Astrocyte (in vitro differentiated cells and primary cell): ENCODE results near the gene PLCL1. TPM values are rescaled to one million over a fixed set of nuclear protein-coding genes. Genes with fewer than 3 reads are reported as not detected.

Experiments used
- DNase-seq: peaks from one replicate; pipeline ENCODE4 v3.0.0-alpha.2; 2010; ENCODE audit warnings: low read depth
- FAIRE-seq: peaks from 2 replicates; lab custom pipeline; 2011; peaks lifted over from hg19 to GRCh38; lab: Jason Lieb, UNC
- H2AFZ ChIP-seq: 2 replicates; pipeline ENCODE4 v1.6.0; 2012; ENCODE audit warnings: low read depth, low read length, inconsistent platforms
- H3K27ac ChIP-seq: 2 replicates; pipeline ENCODE4 v1.5.1; 2011; ENCODE audit warnings: low read depth, low read length, inconsistent platforms
- H3K27me3 ChIP-seq: 2 replicates; pipeline ENCODE4 v1.6.0; 2011; ENCODE audit warnings: low read length, inconsistent platforms; ENCODE audit not compliant: insufficient read depth
- H3K36me3 ChIP-seq: 2 replicates; pipeline ENCODE4 v1.5.1; 2011; ENCODE audit warnings: low read length, inconsistent platforms; ENCODE audit not compliant: insufficient read depth
- H3K4me1 ChIP-seq: 2 replicates; pipeline ENCODE4 v1.5.1; 2011; ENCODE audit warnings: low read length, inconsistent platforms; ENCODE audit not compliant: insufficient read depth
- H3K4me2 ChIP-seq: 2 replicates; pipeline ENCODE4 v1.6.0; 2012; ENCODE audit warnings: low read length, inconsistent platforms
- H3K4me3 ChIP-seq: 2 replicates; pipeline ENCODE4 v1.5.1; 2011; ENCODE audit warnings: low read depth, mild to moderate bottlenecking, low read length, inconsistent platforms; ENCODE audit not compliant: insufficient read depth
- H3K79me2 ChIP-seq: 2 replicates; pipeline ENCODE4 v1.6.0; 2012; ENCODE audit warnings: mild to moderate bottlenecking, low read length, inconsistent platforms; ENCODE audit not compliant: insufficient read depth
- H3K9ac ChIP-seq: 2 replicates; pipeline ENCODE4 v1.6.0; 2012; ENCODE audit warnings: mild to moderate bottlenecking, low read length, inconsistent platforms
- H3K9me3 ChIP-seq: 2 replicates; pipeline ENCODE4 v1.5.1; 2012; ENCODE audit warnings: low read depth, mild to moderate bottlenecking, low read length, inconsistent platforms; ENCODE audit not compliant: insufficient read depth
- H4K20me1 ChIP-seq: 2 replicates; pipeline ENCODE4 v1.6.0; 2012; ENCODE audit warnings: low read length, inconsistent platforms; ENCODE audit not compliant: insufficient read depth
- H3K27ac Mint-ChIP-seq: one replicate; pipeline ENCODE4 v1.8.0; 2021; ENCODE audit warnings: mild to moderate bottlenecking, mixed read lengths; ENCODE audit not compliant: unreplicated experiment
- H3K27me3 Mint-ChIP-seq: one replicate; pipeline ENCODE4 v1.8.0; 2021; ENCODE audit warnings: low read depth, mixed read lengths; ENCODE audit not compliant: unreplicated experiment
- H3K36me3 Mint-ChIP-seq: one replicate; pipeline ENCODE4 v1.8.0; 2021; ENCODE audit warnings: low read depth, mixed read lengths; ENCODE audit not compliant: unreplicated experiment
- H3K4me1 Mint-ChIP-seq: one replicate; pipeline ENCODE4 v1.8.0; 2021; ENCODE audit warnings: low read depth, mixed read lengths; ENCODE audit not compliant: unreplicated experiment
- H3K4me3 Mint-ChIP-seq: one replicate; pipeline ENCODE4 v1.8.0; 2021; ENCODE audit warnings: mild to moderate bottlenecking, moderate library complexity, mixed read lengths; ENCODE audit not compliant: unreplicated experiment
- H3K9me3 Mint-ChIP-seq: one replicate; pipeline ENCODE4 v1.8.0; 2021; ENCODE audit warnings: mild to moderate bottlenecking, mixed read lengths; ENCODE audit not compliant: unreplicated experiment
- EZH2 ChIP-seq: IDR thresholded peaks from 2 replicates; pipeline ENCODE4 v1.6.1; 2012; ENCODE audit warnings: mild to moderate bottlenecking, low read length, inconsistent platforms; ENCODE audit not compliant: insufficient read depth
- total RNA-seq: library from RNA; stranded (reverse); gene quantifications from 2 replicates; pipeline ENCODE4 v1.2.1, GENCODE V29; 2021
- TF ChIP-seq, protein P1 (sequence below): IDR thresholded peaks from 2 replicates; pipeline ENCODE4 v1.5.1; 2011; ENCODE audit warnings: low read depth, mild to moderate bottlenecking, inconsistent platforms, low read length, moderate library complexity; ENCODE audit not compliant: insufficient read depth

PLCL1 gene
- total RNA-seq, 1 donor from 2014 or later: 0.84 TPM

DNA sequence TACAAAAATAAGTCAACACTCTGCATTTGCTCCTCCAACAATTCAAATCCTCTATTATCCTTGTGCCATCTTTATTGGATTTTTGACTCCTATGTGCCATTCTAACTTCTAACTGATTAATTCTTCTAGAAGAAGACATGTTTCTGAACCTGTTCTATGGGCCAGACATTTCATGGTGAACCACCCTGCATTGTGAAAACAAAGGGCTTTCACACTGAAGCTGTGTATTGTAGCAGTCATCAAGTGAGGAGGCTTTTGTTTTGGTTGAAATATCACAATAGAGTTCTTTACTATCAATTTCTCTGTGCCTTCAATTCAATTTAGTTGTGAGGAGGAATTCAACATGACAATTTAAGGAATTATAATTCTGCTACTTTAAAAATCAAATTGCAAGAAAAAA is 357.9 kb downstream of the PLCL1 start:
- H3K4me1 ChIP-seq: no peaks in the 10 kb centered on the region
- no peaks in the 10 kb centered on the region for H3K4me1 Mint-ChIP-seq
- H3K36me3 ChIP-seq: no peaks in the 10 kb centered on the region
- TF ChIP-seq EZH2: no peak
- TF ChIP-seq, protein P1, sequence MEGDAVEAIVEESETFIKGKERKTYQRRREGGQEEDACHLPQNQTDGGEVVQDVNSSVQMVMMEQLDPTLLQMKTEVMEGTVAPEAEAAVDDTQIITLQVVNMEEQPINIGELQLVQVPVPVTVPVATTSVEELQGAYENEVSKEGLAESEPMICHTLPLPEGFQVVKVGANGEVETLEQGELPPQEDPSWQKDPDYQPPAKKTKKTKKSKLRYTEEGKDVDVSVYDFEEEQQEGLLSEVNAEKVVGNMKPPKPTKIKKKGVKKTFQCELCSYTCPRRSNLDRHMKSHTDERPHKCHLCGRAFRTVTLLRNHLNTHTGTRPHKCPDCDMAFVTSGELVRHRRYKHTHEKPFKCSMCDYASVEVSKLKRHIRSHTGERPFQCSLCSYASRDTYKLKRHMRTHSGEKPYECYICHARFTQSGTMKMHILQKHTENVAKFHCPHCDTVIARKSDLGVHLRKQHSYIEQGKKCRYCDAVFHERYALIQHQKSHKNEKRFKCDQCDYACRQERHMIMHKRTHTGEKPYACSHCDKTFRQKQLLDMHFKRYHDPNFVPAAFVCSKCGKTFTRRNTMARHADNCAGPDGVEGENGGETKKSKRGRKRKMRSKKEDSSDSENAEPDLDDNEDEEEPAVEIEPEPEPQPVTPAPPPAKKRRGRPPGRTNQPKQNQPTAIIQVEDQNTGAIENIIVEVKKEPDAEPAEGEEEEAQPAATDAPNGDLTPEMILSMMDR: no peak
- H3K9me3 ChIP-seq: no peaks in the 10 kb centered on the region
- no peak overlapping the region for H3K4me2 ChIP-seq
- H3K4me3 ChIP-seq: no peak overlapping the region
- H3K27me3 ChIP-seq: no peaks in the 10 kb centered on the region
- H3K27ac Mint-ChIP-seq: no peak overlapping the region
- no peak overlapping the region for H2AFZ ChIP-seq
- no peaks in the 10 kb centered on the region for H3K9me3 Mint-ChIP-seq
- no peaks in the 10 kb centered on the region for H3K36me3 Mint-ChIP-seq
- DNase-seq (no peak), FAIRE-seq (no peak)
- no peak overlapping the region for H3K27ac ChIP-seq
- H3K9ac ChIP-seq: no peak overlapping the region
- no peaks in the 10 kb centered on the region for H3K79me2 ChIP-seq
- H3K27me3 Mint-ChIP-seq: no peaks in the 10 kb centered on the region
- H3K4me3 Mint-ChIP-seq: no peak overlapping the region
- no peaks in the 10 kb centered on the region for H4K20me1 ChIP-seq

- TF ChIP-seq, protein P1: no peak
- no peak for TF ChIP-seq EZH2
- no peaks in the 10 kb centered on the region for H3K36me3 Mint-ChIP-seq
- no peak overlapping the region for H3K4me3 ChIP-seq
Observed at GRCh38 chr2:198164843-198165242, 360.4 kb downstream of the PLCL1 start.

GRCh38 chr2:198165289-198165688 is 360.9 kb downstream of the PLCL1 start:
- Histone ChIP-seq H3K36me3 (no peaks in the 10 kb centered on the region), H2AFZ (no peak overlapping the region), H3K9me3 (no peaks in the 10 kb centered on the region), H3K4me1 (no peaks in the 10 kb centered on the region), H3K27me3 (no peaks in the 10 kb centered on the region), H3K9ac (no peak overlapping the region), H3K4me3 (no peak overlapping the region), H3K4me2 (no peak overlapping the region), H3K79me2 (no peaks in the 10 kb centered on the region), H3K27ac (no peak overlapping the region), H4K20me1 (no peaks in the 10 kb centered on the region)
- H3K27me3 Mint-ChIP-seq: no peaks in the 10 kb centered on the region
- H3K9me3 Mint-ChIP-seq: no peaks in the 10 kb centered on the region
- DNase-seq: no peak
- no peak overlapping the region for H3K4me3 Mint-ChIP-seq
- no peaks in the 10 kb centered on the region for H3K36me3 Mint-ChIP-seq
- H3K4me1 Mint-ChIP-seq: peaks cover 2% of the 10 kb centered on the region
- H3K27ac Mint-ChIP-seq: no peak overlapping the region
- TF ChIP-seq EZH2: no peak
- TF ChIP-seq, protein P1: no peak
- no peak for FAIRE-seq

More at GRCh38 chr2:198164843-198165242, 360.4 kb downstream of the PLCL1 start:
- H3K9me3 ChIP-seq: no peaks in the 10 kb centered on the region
- no peaks in the 10 kb centered on the region for H3K4me1 ChIP-seq
- H2AFZ ChIP-seq: no peak overlapping the region
- no peaks in the 10 kb centered on the region for H3K36me3 ChIP-seq
- FAIRE-seq (no peak), DNase-seq (no peak)
- Mint-ChIP-seq H3K4me3 (no peak overlapping the region), H3K9me3 (no peaks in the 10 kb centered on the region), H3K4me1 (peaks cover 2% of the 10 kb centered on the region), H3K27me3 (no peaks in the 10 kb centered on the region), H3K27ac (no peak overlapping the region)
- no peak overlapping the region for H3K4me2 ChIP-seq
- H3K9ac ChIP-seq: no peak overlapping the region
- H4K20me1 ChIP-seq: no peaks in the 10 kb centered on the region
- no peaks in the 10 kb centered on the region for H3K79me2 ChIP-seq
- H3K27ac ChIP-seq: no peak overlapping the region
- no peaks in the 10 kb centered on the region for H3K27me3 ChIP-seq
